Measurements from ENCODE around the gene TRH. TPM values are rescaled to one million over a fixed set of nuclear protein-coding genes. Genes with fewer than 3 reads are reported as not detected.
A peak's percentile ranks its signal among the peaks of the same experiment; 100 is the strongest.

Gene TRH
- total RNA-seq: not detected

- ATAC-seq: no peak
- no peak for DNase-seq
- H3K9me3 Mint-ChIP-seq (ENCODE audit: low read depth): no peaks in the 10 kb centered on the region
- CTCF ChIA-PET: interaction anchor here (0.6 to 1.0 kb wide), 2 partner anchors 9 to 123 kb away, joined by 3 to 4 read pairs; no protein-coding TSS in a partner anchor
- H3K27ac Mint-ChIP-seq: no peak within 1 kb of the TSS
- peaks cover 66% of the 10 kb centered on the region for H3K27me3 Mint-ChIP-seq
- peaks cover 6% of the 10 kb centered on the region for H3K4me1 Mint-ChIP-seq
- peak within 1 kb of the TSS; percentile 7 for H3K4me3 Mint-ChIP-seq
- peaks cover 2% of the 10 kb centered on the region for H3K36me3 Mint-ChIP-seq
Observed at GRCh38 chr3:129974564-129974832, at the start of gene TRH. Gene TRH (plus strand): TSS chr3:129974720. CDS start chr3:129975817, 1,097 bp downstream.

- no peak overlapping the region for H3K4me3 Mint-ChIP-seq
- ATAC-seq (no peak), DNase-seq (peak; percentile 27)
- CTCF ChIA-PET: interaction anchor here (0.9 kb wide), 1 partner anchor 171 kb away, joined by 3 read pairs; no protein-coding TSS in a partner anchor
- peaks cover 6% of the 10 kb centered on the region for H3K9me3 Mint-ChIP-seq (ENCODE audit: low read depth)
- peaks cover 3% of the 10 kb centered on the region for H3K36me3 Mint-ChIP-seq
- H3K4me1 Mint-ChIP-seq: no peaks in the 10 kb centered on the region
- peaks cover 10% of the 10 kb centered on the region for H3K27me3 Mint-ChIP-seq
- no peak overlapping the region for H3K27ac Mint-ChIP-seq
Observed at GRCh38 chr3:129927072-129927471, 47.4 kb upstream of the TRH start.

GRCh38 chr3:129929383-129929782, 45.1 kb upstream of the TRH start:
- H3K27ac Mint-ChIP-seq: no peak overlapping the region
- H3K9me3 Mint-ChIP-seq (ENCODE audit: low read depth): peaks cover 6% of the 10 kb centered on the region
- CTCF ChIA-PET: interaction anchor here (1.2 kb wide), 1 partner anchor 12 kb away, joined by 4 read pairs; no protein-coding TSS in a partner anchor
- no peak for ATAC-seq
- peaks cover 3% of the 10 kb centered on the region for H3K36me3 Mint-ChIP-seq
- H3K4me3 Mint-ChIP-seq: no peak overlapping the region
- peaks cover under 1% of the 10 kb centered on the region for H3K4me1 Mint-ChIP-seq
- DNase-seq: no peak
- H3K27me3 Mint-ChIP-seq: peaks cover 7% of the 10 kb centered on the region

GRCh38 chr3:129933471-129933870, 41.0 kb upstream of the TRH start:
- DNase-seq: no peak

GRCh38 chr3:129934234-129935123, 40.0 kb upstream of the TRH start:
- H3K36me3 Mint-ChIP-seq: peaks cover 3% of the 10 kb centered on the region

More at GRCh38 chr3:129933471-129933870, 41.0 kb upstream of the TRH start:
- CTCF ChIA-PET: interaction anchor here (1.1 to 2.4 kb wide), 6 partner anchors 9 to 550 kb away, joined by 3 to 10 read pairs (median 4); no protein-coding TSS in a partner anchor
- peaks cover 10% of the 10 kb centered on the region for H3K27me3 Mint-ChIP-seq
- peaks cover 3% of the 10 kb centered on the region for H3K36me3 Mint-ChIP-seq
- H3K4me3 Mint-ChIP-seq: no peak overlapping the region
- no peak for ATAC-seq
- H3K27ac Mint-ChIP-seq: no peak overlapping the region
- H3K9me3 Mint-ChIP-seq (ENCODE audit: low read depth): peaks cover 6% of the 10 kb centered on the region
- H3K4me1 Mint-ChIP-seq: peaks cover 7% of the 10 kb centered on the region

GRCh38 chr3:129936757-129937156, 37.8 kb upstream of the TRH start:
- H3K9me3 Mint-ChIP-seq (ENCODE audit: low read depth): no peaks in the 10 kb centered on the region
- ATAC-seq (peak; percentile 76), DNase-seq (peak; percentile 51)
- peaks cover 5% of the 10 kb centered on the region for H3K27me3 Mint-ChIP-seq
- CTCF ChIA-PET: no interaction called here
- H3K4me1 Mint-ChIP-seq: peaks cover 7% of the 10 kb centered on the region
- H3K27ac Mint-ChIP-seq: no peak overlapping the region
- H3K36me3 Mint-ChIP-seq: no peaks in the 10 kb centered on the region
- peak overlapping the region; percentile 61 for H3K4me3 Mint-ChIP-seq

More at GRCh38 chr3:129934234-129935123, 40.0 kb upstream of the TRH start:
- CTCF ChIA-PET: interaction anchor here (0.6 to 2.4 kb wide), 10 partner anchors 10 to 602 kb away, joined by 3 to 10 read pairs (median 3); no protein-coding TSS in a partner anchor
- Mint-ChIP-seq H3K27me3 (peaks cover 10% of the 10 kb centered on the region), H3K4me1 (peaks cover 7% of the 10 kb centered on the region), H3K4me3 (no peak overlapping the region), H3K9me3 (ENCODE audit: low read depth) (peaks cover 3% of the 10 kb centered on the region), H3K27ac (no peak overlapping the region)
- DNase-seq (no peak), ATAC-seq (no peak)

GRCh38 chr3:129937717-129938116, 36.8 kb upstream of the TRH start:
- DNase-seq (no peak), ATAC-seq (no peak)
- Mint-ChIP-seq H3K27me3 (peaks cover 5% of the 10 kb centered on the region), H3K4me1 (peaks cover 7% of the 10 kb centered on the region), H3K27ac (no peak overlapping the region), H3K36me3 (no peaks in the 10 kb centered on the region), H3K9me3 (ENCODE audit: low read depth) (no peaks in the 10 kb centered on the region), H3K4me3 (no peak overlapping the region)
- CTCF ChIA-PET: interaction anchor here (0.8 kb wide), 1 partner anchor 10 kb away, joined by 3 read pairs; no protein-coding TSS in a partner anchor

- peaks cover 5% of the 10 kb centered on the region for H3K27me3 Mint-ChIP-seq
- H3K4me3 Mint-ChIP-seq: no peak overlapping the region
- CTCF ChIA-PET: interaction anchor here (0.8 kb wide), 1 partner anchor 10 kb away, joined by 3 read pairs; no protein-coding TSS in a partner anchor
- ATAC-seq (no peak), DNase-seq (no peak)
- H3K4me1 Mint-ChIP-seq: peaks cover 7% of the 10 kb centered on the region
- no peaks in the 10 kb centered on the region for H3K9me3 Mint-ChIP-seq (ENCODE audit: low read depth)
- no peak overlapping the region for H3K27ac Mint-ChIP-seq
- H3K36me3 Mint-ChIP-seq: no peaks in the 10 kb centered on the region
Observed at GRCh38 chr3:129938140-129938930, 36.2 kb upstream of the TRH start.

- Mint-ChIP-seq H3K9me3 (ENCODE audit: low read depth) (no peaks in the 10 kb centered on the region), H3K4me3 (no peak overlapping the region), H3K27me3 (peaks cover 7% of the 10 kb centered on the region), H3K36me3 (no peaks in the 10 kb centered on the region), H3K4me1 (peaks cover 6% of the 10 kb centered on the region), H3K27ac (no peak overlapping the region)
- ATAC-seq (no peak), DNase-seq (no peak)
- CTCF ChIA-PET: interaction anchor here (1.3 to 5.0 kb wide), 3 partner anchors 63 to 313 kb away, joined by 3 to 49 read pairs (median 18); no protein-coding TSS in a partner anchor
Observed at GRCh38 chr3:129940086-129940485, 34.4 kb upstream of the TRH start.

- no peaks in the 10 kb centered on the region for H3K4me1 Mint-ChIP-seq
- peak; percentile 79 for ATAC-seq
- CTCF ChIA-PET: interaction anchor here (0.6 to 5.0 kb wide), 16 partner anchors 13 to 315 kb away, joined by 3 to 49 read pairs (median 4); no protein-coding TSS in a partner anchor
- H3K27ac Mint-ChIP-seq: no peak overlapping the region
- DNase-seq: peak; percentile 60
- peaks cover 7% of the 10 kb centered on the region for H3K27me3 Mint-ChIP-seq
- H3K4me3 Mint-ChIP-seq: no peak overlapping the region
- no peaks in the 10 kb centered on the region for H3K9me3 Mint-ChIP-seq (ENCODE audit: low read depth)
- no peaks in the 10 kb centered on the region for H3K36me3 Mint-ChIP-seq
Observed at GRCh38 chr3:129942296-129942695, 32.2 kb upstream of the TRH start.

- Mint-ChIP-seq H3K27ac (no peak overlapping the region), H3K27me3 (peaks cover 2% of the 10 kb centered on the region), H3K36me3 (no peaks in the 10 kb centered on the region), H3K4me3 (no peak overlapping the region), H3K4me1 (no peaks in the 10 kb centered on the region), H3K9me3 (ENCODE audit: low read depth) (no peaks in the 10 kb centered on the region)
- DNase-seq (no peak), ATAC-seq (no peak)
- CTCF ChIA-PET: interaction anchor here (0.6 to 5.0 kb wide), 10 partner anchors 42 to 316 kb away, joined by 3 to 49 read pairs (median 4); no protein-coding TSS in a partner anchor
Observed at GRCh38 chr3:129943020-129943419, 31.5 kb upstream of the TRH start.

- Mint-ChIP-seq H3K4me1 (no peaks in the 10 kb centered on the region), H3K9me3 (ENCODE audit: low read depth) (no peaks in the 10 kb centered on the region), H3K27ac (no peak overlapping the region), H3K36me3 (no peaks in the 10 kb centered on the region), H3K27me3 (peaks cover 2% of the 10 kb centered on the region), H3K4me3 (no peak overlapping the region)
- CTCF ChIA-PET: interaction anchor here (5.0 kb wide), 1 partner anchor 152 kb away, joined by 49 read pairs; no protein-coding TSS in a partner anchor
- DNase-seq (no peak), ATAC-seq (no peak)
Observed at GRCh38 chr3:129944709-129945108, 29.8 kb upstream of the TRH start.

Data from activated CD8-positive, alpha-beta memory T cell treated with anti-CD3 and anti-CD28 coated beads, Interleukin-2, amount 10 ng/mL, durations not matched to agents 7 days and 5 days (primary cell).